Epithelial cell of proximal tubule (primary cell): ENCODE results near the gene ZBTB7B. TPM values are rescaled to one million over a fixed set of nuclear protein-coding genes. Genes with fewer than 3 reads are reported as not detected.
A peak's percentile ranks its signal among the peaks of the same experiment; 100 is the strongest.

Experiments used
- DNase-seq: peaks from one replicate; pipeline ENCODE4 v3.0.0-alpha.2; 2011; ENCODE audit warnings: low read depth
- H3K4me3 ChIP-seq: 2 replicates; pipeline ENCODE4 v1.5.1; 2011; ENCODE audit warnings: low read depth, mild to moderate bottlenecking, low read length
- CTCF ChIP-seq: conservative IDR thresholded peaks from 2 replicates; pipeline ENCODE4 v1.5.1; 2012; ENCODE audit warnings: low read depth, mild to moderate bottlenecking, low read length
- total RNA-seq: library from RNA; depleted of rRNA; stranded (reverse); fragments of >200 nt; gene quantifications from 2 replicates; pipeline ENCODE4 v1.2.3, GENCODE V29; 2015

The ZBTB7B gene
- total RNA-seq = 20.4 and 20.7 TPM in 2 replicates

DNA sequence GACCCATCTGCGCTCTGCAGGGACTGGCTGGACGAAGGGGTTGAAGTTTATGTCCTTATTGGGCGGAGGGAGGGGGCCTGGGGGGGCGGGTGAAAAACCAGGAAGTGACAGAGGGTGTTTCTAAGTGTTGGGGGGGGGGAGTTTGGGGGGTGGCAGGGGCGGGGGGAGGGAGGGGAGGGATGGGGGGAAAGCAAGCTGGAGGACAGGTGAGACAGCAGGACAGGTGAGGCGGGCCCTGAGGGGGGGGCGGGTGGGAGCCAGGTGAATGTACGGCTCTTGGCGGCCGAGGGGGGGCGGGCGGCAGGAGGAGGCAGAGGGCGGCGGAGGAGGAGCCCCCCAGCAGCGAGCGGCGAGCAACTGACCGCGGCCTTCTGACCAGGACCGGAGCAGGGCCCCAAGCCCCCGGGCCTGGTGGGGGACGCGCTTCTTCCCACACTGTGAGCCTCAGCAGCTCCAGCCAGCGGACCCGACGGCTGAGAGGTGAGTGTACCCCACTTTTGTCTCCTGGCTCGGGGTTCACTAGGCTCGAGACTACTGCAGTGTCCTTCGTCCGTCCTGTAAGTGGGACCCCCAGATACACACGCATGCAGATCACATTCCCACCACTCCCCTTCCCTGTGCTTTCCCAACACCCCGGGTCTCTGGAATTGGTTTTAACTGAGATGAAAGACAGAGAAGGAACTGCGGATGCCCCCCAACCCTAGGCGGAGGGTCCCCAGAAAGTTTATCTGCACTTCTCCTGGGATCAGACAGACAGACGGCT is at the start of gene ZBTB7B:
Gene ZBTB7B (plus strand): TSS at position 339 of the 763 bp plus-strand sequence. CDS start 11,859 bp downstream, outside the sequence.
- TF ChIP-seq CTCF = no peak
- DNase-seq = no peak
- peak within 1 kb of the TSS; percentile 85 for H3K4me3 ChIP-seq

GRCh38 chr1:154953611-154954038 is 49.0 kb upstream of the ZBTB7B start:
- DNase-seq = no peak
- no peak overlapping the region for H3K4me3 ChIP-seq
- TF ChIP-seq CTCF = no peak

- no peak for DNase-seq
- H3K4me3 ChIP-seq = no peak overlapping the region
- TF ChIP-seq CTCF = no peak
Observed at GRCh38 chr1:154954541-154954940, 48.1 kb upstream of the ZBTB7B start.

GRCh38 chr1:154955039-154955717 is 47.4 kb upstream of the ZBTB7B start:
- no peak for DNase-seq
- peak overlapping the region; percentile 69 for H3K4me3 ChIP-seq
- no peak for TF ChIP-seq CTCF

GRCh38 chr1:154955718-154956543 is 46.7 kb upstream of the ZBTB7B start, which contains the start of gene PBXIP1:
Gene PBXIP1, minus strand, starts transcription at chr1:154956099. Its CDS starts 2,378 bp downstream, at chr1:154953721.
- DNase-seq = peak; percentile 76
- H3K4me3 ChIP-seq = peak within 1 kb of the TSS; percentile 69
- TF ChIP-seq CTCF = peak; percentile 52

DNA sequence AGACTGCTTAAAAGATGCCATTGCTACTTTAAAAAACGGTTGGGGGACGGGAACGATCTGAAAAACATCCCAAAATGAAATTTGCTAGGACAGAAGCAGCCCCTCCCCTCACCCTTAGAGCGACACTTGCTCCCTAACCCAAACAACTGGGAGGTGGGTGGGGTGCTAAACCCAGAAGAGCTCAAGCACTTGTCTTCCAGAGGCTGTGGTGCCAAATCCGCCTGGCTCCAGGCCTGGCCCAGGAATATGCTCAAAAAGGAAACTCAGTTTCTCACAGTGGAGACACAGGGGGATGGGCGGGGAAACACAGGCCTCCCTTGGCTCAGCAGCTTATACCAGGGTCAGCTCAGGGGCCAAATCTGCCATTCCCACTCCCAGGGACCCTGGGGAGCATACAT is 46.1 kb upstream of the ZBTB7B start:
- H3K4me3 ChIP-seq = peak overlapping the region; percentile 69
- TF ChIP-seq CTCF = no peak

More for the DNA sequence above, 46.1 kb upstream of the ZBTB7B start:
- DNase-seq = no peak
